SK-N-SH (cell line): ENCODE results near the gene OXA1L.

Experiments
- CTCF ChIP-seq: fragments of 200-600 bp; sonication (generic); IDR thresholded peaks from 2 replicates; pipeline ENCODE4 v1.6.1; 2017; ENCODE audit warnings: antibody characterized with exemption, mild to moderate bottlenecking, moderate library complexity
- FOSL2 ChIP-seq: IDR thresholded peaks from 2 replicates; pipeline ENCODE4 v1.4.0; 2012; ENCODE audit warnings: low read depth, mild to moderate bottlenecking, moderate library complexity, borderline replicate concordance
- FOXJ3 ChIP-seq: sonication (generic); formaldehyde crosslinking; IDR thresholded peaks from 2 replicates; pipeline ENCODE4 v1.5.1; 2020; ENCODE audit warnings: mild to moderate bottlenecking, missing genetic modification reagents
- JUND ChIP-seq: IDR thresholded peaks from 2 replicates; pipeline ENCODE4 v1.4.0; 2012
- NFIC ChIP-seq: IDR thresholded peaks from 2 replicates; pipeline ENCODE4 v1.4.0; 2012; ENCODE audit warnings: borderline replicate concordance
- NRF1 ChIP-seq: IDR thresholded peaks from 2 replicates; pipeline ENCODE4 v1.6.1; 2012; ENCODE audit warnings: low read depth, mild to moderate bottlenecking, low read length
- PBX3 ChIP-seq: IDR thresholded peaks from 2 replicates; pipeline ENCODE4; 2012
- POLR2AphosphoS5 ChIP-seq: IDR thresholded peaks from 2 replicates; pipeline ENCODE4 v1.6.1; 2012; ENCODE audit warnings: low read depth, low read length
- RAD21 ChIP-seq: IDR thresholded peaks from 2 replicates; pipeline ENCODE4 v1.6.1; 2012; ENCODE audit warnings: mild to moderate bottlenecking, low read length
- REST ChIP-seq: IDR thresholded peaks from 2 replicates; pipeline ENCODE4 v1.6.1; 2012; ENCODE audit warnings: mild to moderate bottlenecking, low read depth, low read length, moderate library complexity
- TCF12 ChIP-seq: IDR thresholded peaks from 2 replicates; pipeline ENCODE4 v1.4.0; 2012
- TEAD4 ChIP-seq: IDR thresholded peaks from 2 replicates; pipeline ENCODE4 v1.4.0; 2012; ENCODE audit warnings: mild to moderate bottlenecking, borderline replicate concordance; ENCODE audit not compliant: insufficient read depth

DNA sequence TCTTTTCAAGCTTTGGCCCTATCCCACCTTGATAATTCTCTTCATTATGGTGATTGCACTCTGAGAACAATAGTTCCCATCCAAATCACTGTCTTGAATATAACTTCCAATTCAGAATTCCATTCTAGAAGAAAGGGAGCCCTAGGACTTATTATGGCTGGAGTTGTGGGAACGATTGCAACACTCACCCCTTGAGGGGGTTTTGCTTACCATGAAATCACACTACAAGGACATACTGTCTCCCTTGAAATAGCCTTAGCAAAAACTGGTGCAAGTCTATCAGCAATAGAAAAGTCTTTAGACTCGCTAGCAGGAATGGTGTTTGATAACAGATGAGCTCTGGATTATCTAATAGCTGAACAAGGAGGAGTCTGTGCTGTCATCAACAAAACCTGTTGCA is 31.4 kb upstream of the OXA1L start:
- no peak for TF ChIP-seq CTCF
- TF ChIP-seq FOXJ3: no peak
- no peak for TF ChIP-seq TCF12
- no peak for TF ChIP-seq RAD21
- no peak for TF ChIP-seq PBX3
- no peak for TF ChIP-seq FOSL2
- TF ChIP-seq JUND: no peak
- TF ChIP-seq TEAD4: no peak
- no peak for TF ChIP-seq NFIC
- TF ChIP-seq POLR2AphosphoS5: no peak
- TF ChIP-seq NRF1: no peak
- no peak for TF ChIP-seq REST
